ENCODE results near the gene SPATA33. TPM values are rescaled to one million over a fixed set of nuclear protein-coding genes. Genes with fewer than 3 reads are reported as not detected.

SPATA33 gene
- total RNA-seq, 1 experiment from 2014 or later: 17.4 TPM

DNA sequence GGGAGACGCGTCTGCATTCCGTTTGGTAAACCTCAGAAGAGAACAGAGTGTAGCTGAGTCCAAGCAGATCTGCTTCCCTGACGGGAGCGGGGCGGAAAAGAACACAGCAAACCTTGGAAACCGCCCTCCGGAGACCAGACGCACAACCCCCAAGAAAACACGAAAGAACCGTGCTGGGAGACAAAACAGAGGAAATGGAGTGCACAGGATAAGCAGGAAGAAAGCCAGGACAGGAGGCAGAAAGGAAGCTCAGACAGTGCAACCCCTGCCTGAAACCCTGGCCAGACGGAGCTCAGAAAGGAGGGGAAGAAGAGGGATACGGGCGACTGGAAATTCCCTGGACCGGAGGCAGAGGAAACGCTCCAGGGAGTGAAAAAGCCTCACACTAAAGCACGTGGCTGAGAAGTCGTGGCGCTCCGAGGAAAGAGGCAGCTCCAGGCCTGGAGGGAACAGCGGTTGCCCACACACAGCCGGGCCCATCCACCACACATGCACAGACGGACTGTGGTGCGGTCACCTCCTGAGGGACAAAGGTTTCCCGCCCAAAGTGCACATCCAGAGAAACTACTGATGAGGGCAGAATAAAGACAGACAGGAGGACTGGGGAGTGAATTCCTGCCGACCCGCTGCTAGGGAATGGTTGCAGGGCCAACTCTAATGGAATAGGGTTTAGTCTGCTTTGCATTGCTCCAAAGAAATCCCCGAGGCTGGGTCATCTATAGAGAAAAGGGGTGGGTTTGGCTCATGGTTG lies 34.0 kb upstream of the SPATA33 start:
- WGBS (ENCODE audit: extremely low coverage, insufficient read length, low lambda C conversion rate): no CpG with 5 or more reads among the region's 28 CpGs

More for the DNA sequence above, 34.0 kb upstream of the SPATA33 start:
- H2BK15ac ChIP-seq (ENCODE audit: low read depth, low read length): no peak overlapping the region
- Mint-ChIP-seq H3K27ac (peak overlapping the region in 1 of 3 experiments; percentile 37; a peak in 2 of 7 replicates), H3K27me3 (ENCODE audit: low read depth) (peaks cover 38% of the 10 kb centered on the region), H3K4me3 (no peak overlapping the region; a peak in 2 of 5 replicates), H3K9me3 (no peaks in the 10 kb centered on the region; a peak in 1 of 5 replicates), H3K36me3 (ENCODE audit: insufficient read depth in 1 of 3, low read depth in 3 of 3) (no peaks in the 10 kb centered on the region; a peak in 1 of 7 replicates), H3K4me1 (peaks cover 9 to 45% of the 10 kb centered on the region in 2 experiments)
- no peak overlapping the region for H3K4me2 ChIP-seq (ENCODE audit: insufficient read depth, insufficient read length, low read length)
- H3K23me2 ChIP-seq (ENCODE audit: insufficient read length, low read depth, low read length, poor library complexity, severe bottlenecking): no peaks in the 10 kb centered on the region
- H3K79me1 ChIP-seq (ENCODE audit: insufficient read depth, low read depth, low read length, poor library complexity, severe bottlenecking): no peaks in the 10 kb centered on the region
- no peak overlapping the region for H3K23ac ChIP-seq (ENCODE audit: insufficient read length, low read depth, low read length)
- H2BK20ac ChIP-seq (ENCODE audit: low read depth, low read length, poor library complexity, severe bottlenecking): no peak overlapping the region
- no peaks in the 10 kb centered on the region for H3K9me3 ChIP-seq (ENCODE audit: control insufficient read depth, low read depth, low read length)
- DNase-seq: no peak
- H4K91ac ChIP-seq (ENCODE audit: insufficient read length, low read depth, low read length): no peak overlapping the region
- H3K18ac ChIP-seq (ENCODE audit: insufficient read length, low read depth, low read length): no peak overlapping the region
- H2BK12ac ChIP-seq (ENCODE audit: insufficient read length, low read depth, low read length): no peak overlapping the region
- H2BK5ac ChIP-seq (ENCODE audit: insufficient read length, low read length): no peak overlapping the region
- no peak overlapping the region for H3K27ac ChIP-seq (ENCODE audit: insufficient read length, low read depth, low read length)
- H3K79me2 ChIP-seq (ENCODE audit: insufficient read depth, low read length): no peaks in the 10 kb centered on the region
- no peaks in the 10 kb centered on the region for H4K20me1 ChIP-seq (ENCODE audit: control insufficient read depth, insufficient read depth, insufficient read length)
- no peak overlapping the region for H3K56ac ChIP-seq (ENCODE audit: insufficient read length, low read depth, low read length)
- no peak overlapping the region for H2BK120ac ChIP-seq (ENCODE audit: low read depth, low read length, poor library complexity, severe bottlenecking)
- no peaks in the 10 kb centered on the region; the same call in 1 of the 2 replicates for H3K4me1 ChIP-seq (ENCODE audit: insufficient read depth, low read length)
- H3K14ac ChIP-seq (ENCODE audit: insufficient read depth, low read length): peak overlapping the region; percentile 16; the same call in 1 of the 2 replicates
- H4K8ac ChIP-seq (replicated peaks; ENCODE audit: insufficient read length, low read depth, low read length): no peak overlapping the region
- H4K5ac ChIP-seq (ENCODE audit: insufficient read length, low read depth, low read length): peak overlapping the region; percentile 46
- TF ChIP-seq CTCF (conservative IDR thresholded peaks at IDR 0.05): no peak
- H3K9ac ChIP-seq (ENCODE audit: extremely low read depth, insufficient read length, low read length): no peak overlapping the region
- no peak overlapping the region for H2AFZ ChIP-seq (ENCODE audit: low read length)
- H3T11ph ChIP-seq (ENCODE audit: low read length): no peak overlapping the region
- no peak overlapping the region for H3K4ac ChIP-seq (ENCODE audit: low read depth, low read length)
- H2AK5ac ChIP-seq (ENCODE audit: insufficient read length, low read length): no peak overlapping the region
- peaks cover 2% of the 10 kb centered on the region; the same call in 1 of the 2 replicates for H3K27me3 ChIP-seq (ENCODE audit: insufficient read depth, low read length)
